Measurements from ENCODE around the gene MAGI3. TPM values are rescaled to one million over a fixed set of nuclear protein-coding genes. Genes with fewer than 3 reads are reported as not detected.

The MAGI3 gene
- polyA plus RNA-seq, 2 of the 4 experiments (the other 2 are of a cell fraction), result 3.8 to 7.9 TPM

- Histone ChIP-seq H3K9me3 (no peaks in the 10 kb centered on the region), H3K4me3 (no peak overlapping the region), H3K27ac (no peak overlapping the region), H3K4me1 (peaks cover 24% of the 10 kb centered on the region), H3K4me2 (no peak overlapping the region)
- 91% methylated on average over 3 of the region's 3 CpGs for WGBS (ENCODE audit: missing lambda C conversion rate)
- DNase-seq (ENCODE audit: low read depth in 1 of 2, low spot score in 1 of 2) (no peak), FAIRE-seq (no peak), ATAC-seq (no peak)
- TF ChIP-seq REST (IDR thresholded peaks at IDR 0.05), result no peak
- no peak for TF ChIP-seq TP53 (CRISPR knock-in tag; IDR thresholded peaks at IDR 0.05)
- no peak for TF ChIP-seq NFE2L2 (conservative IDR thresholded peaks at IDR 0.05; ENCODE audit: low read length)
- no peak for TF ChIP-seq PBX3 (IDR thresholded peaks at IDR 0.05)
- TF ChIP-seq NR3C1 (IDR thresholded peaks at IDR 0.05), result no peak
- no peak for TF ChIP-seq CBX8 (IDR thresholded peaks at IDR 0.05)
- no peak for TF ChIP-seq SMC3 (IDR thresholded peaks at IDR 0.05)
- CTCF ChIA-PET, result no interaction called here
- POLR2A ChIA-PET, result no interaction called here
Observed at GRCh38 chr1:113545210-113545609, 154.9 kb downstream of the MAGI3 start.

GRCh38 chr1:113545626-113546025 is 155.3 kb downstream of the MAGI3 start:
- 63% methylated on average over 2 of the region's 2 CpGs for WGBS (ENCODE audit: missing lambda C conversion rate)
- DNase-seq (ENCODE audit: low read depth in 1 of 2, low spot score in 1 of 2) (no peak), FAIRE-seq (no peak), ATAC-seq (no peak)
- H3K9me3 ChIP-seq, result no peaks in the 10 kb centered on the region
- H3K4me1 ChIP-seq, result peaks cover 19% of the 10 kb centered on the region
- no peak overlapping the region for H3K4me2 ChIP-seq
- H3K27ac ChIP-seq, result no peak overlapping the region
- H3K4me3 ChIP-seq, result no peak overlapping the region
- ChIA-PET POLR2A (no interaction called here), CTCF (no interaction called here)
- TF ChIP-seq EHMT2 (IDR thresholded peaks at IDR 0.05; ENCODE audit: low read depth) (no peak), ELK1 (IDR thresholded peaks at IDR 0.05; ENCODE audit: low read depth, low read length) (no peak), MAX (IDR thresholded peaks at IDR 0.05) (no peak), NR3C1 (IDR thresholded peaks at IDR 0.05) (no peak)

- Histone ChIP-seq H3K4me3 (no peak overlapping the region), H3K4me2 (no peak overlapping the region), H3K4me1 (peaks cover 6% of the 10 kb centered on the region; the same call in 2 of the 3 replicates), H3K9me3 (no peaks in the 10 kb centered on the region), H3K27ac (no peak overlapping the region)
- no peak for FAIRE-seq
- 60% methylated on average over 1 of the region's 1 CpG for WGBS (ENCODE audit: missing lambda C conversion rate)
- CTCF ChIA-PET, result no interaction called here
- ATAC-seq, result no peak
- DNase-seq (ENCODE audit: low read depth in 1 of 2, low spot score in 1 of 2), result no peak
- POLR2A ChIA-PET, result interaction anchor here (0.5 kb wide), 1 partner anchor 960 kb away, joined by 3 read pairs; no protein-coding TSS in a partner anchor
- no peak for TF ChIP-seq SMC3 (IDR thresholded peaks at IDR 0.05)
- no peak for TF ChIP-seq POLR2A (IDR thresholded peaks at IDR 0.05; ENCODE audit: low read length)
- no peak for TF ChIP-seq RFX5 (IDR thresholded peaks at IDR 0.05)
- no peak for TF ChIP-seq RARB (CRISPR knock-in tag; IDR thresholded peaks at IDR 0.05)
- no peak for TF ChIP-seq EHF (CRISPR knock-in tag; IDR thresholded peaks at IDR 0.05)
- TF ChIP-seq HEYL (CRISPR knock-in tag; IDR thresholded peaks at IDR 0.05), result no peak
Observed at GRCh38 chr1:113551728-113552127, 161.4 kb downstream of the MAGI3 start.

GRCh38 chr1:113552244-113552643 is 161.9 kb downstream of the MAGI3 start:
- DNase-seq (ENCODE audit: low read depth in 1 of 2, low spot score in 1 of 2) (no peak), ATAC-seq (no peak), FAIRE-seq (no peak)
- TF ChIP-seq REST (IDR thresholded peaks at IDR 0.05), result no peak
- POLR2A ChIA-PET, result interaction anchor here (0.5 kb wide), 1 partner anchor 960 kb away, joined by 3 read pairs; no protein-coding TSS in a partner anchor
- H3K4me1 ChIP-seq, result peaks cover 6% of the 10 kb centered on the region; the same call in 2 of the 3 replicates
- H3K4me3 ChIP-seq, result no peak overlapping the region
- 88% methylated on average over 1 of the region's 1 CpG for WGBS (ENCODE audit: missing lambda C conversion rate)
- no peak overlapping the region for H3K27ac ChIP-seq
- no peak overlapping the region for H3K4me2 ChIP-seq
- H3K9me3 ChIP-seq, result no peaks in the 10 kb centered on the region
- CTCF ChIA-PET, result no interaction called here

Measured in A549 (cell line).